Stimulated activated CD8-positive, alpha-beta memory T cell treated with anti-CD3 and anti-CD28 coated beads, Interleukin-2, amount 100 ng/mL, for 48 hours (primary cell): Measurements from ENCODE around the gene LHFPL5.

Experiments used
- DNase-seq, 2 donors: peaks; one replicate each; pipeline ENCODE4 v3.0.0-alpha.2; 2020; ENCODE audit warnings: low read depth in 2 of 2

The LHFPL5 gene

GRCh38 chr6:35794536-35795452, 10.4 kb upstream of the LHFPL5 start:
- no peak for DNase-seq

- no peak for DNase-seq
These were observed 9.6 kb upstream of the LHFPL5 start for GRCh38 chr6:35795453-35796071.

GRCh38 chr6:35796236-35796635, 8.9 kb upstream of the LHFPL5 start:
- no peak for DNase-seq

- DNase-seq = no peak
These were observed 7.2 kb upstream of the LHFPL5 start for GRCh38 chr6:35797837-35798526.

- no peak for DNase-seq
These were observed 6.4 kb upstream of the LHFPL5 start for GRCh38 chr6:35798706-35799105.

- no peak for DNase-seq
These were observed 4.0 kb upstream of the LHFPL5 start for GRCh38 chr6:35801148-35801547.

GRCh38 chr6:35808688-35809087, 3.5 kb downstream of the LHFPL5 start:
- DNase-seq = no peak

GRCh38 chr6:35809809-35810208, 4.7 kb downstream of the LHFPL5 start:
- DNase-seq = no peak

GRCh38 chr6:35810971-35811698, 6.0 kb downstream of the LHFPL5 start:
- no peak for DNase-seq

GRCh38 chr6:35811699-35811995, 6.5 kb downstream of the LHFPL5 start:
- DNase-seq = no peak

GRCh38 chr6:35817515-35817914, 12.4 kb downstream of the LHFPL5 start:
- no peak for DNase-seq

- DNase-seq = no peak
These were observed 18.4 kb downstream of the LHFPL5 start for GRCh38 chr6:35823601-35824000.

GRCh38 chr6:35824552-35825192, 19.5 kb downstream of the LHFPL5 start:
- DNase-seq = no peak

- DNase-seq = no peak
These were observed 24.2 kb downstream of the LHFPL5 start for GRCh38 chr6:35829306-35829705.

- no peak for DNase-seq
These were observed 26.3 kb downstream of the LHFPL5 start for GRCh38 chr6:35831257-35832007.

GRCh38 chr6:35833536-35833935, 28.4 kb downstream of the LHFPL5 start:
- DNase-seq = no peak

- DNase-seq = no peak
These were observed 33.9 kb downstream of the LHFPL5 start for GRCh38 chr6:35839019-35839418.

GRCh38 chr6:35842381-35842780, 37.2 kb downstream of the LHFPL5 start:
- no peak for DNase-seq

GRCh38 chr6:35844290-35844689, 39.1 kb downstream of the LHFPL5 start:
- no peak for DNase-seq

GRCh38 chr6:35850208-35850607, 45.1 kb downstream of the LHFPL5 start:
- no peak for DNase-seq

GRCh38 chr6:35852994-35853393, 47.8 kb downstream of the LHFPL5 start:
- no peak for DNase-seq
